Measurements from ENCODE around the gene RNLS.
A peak's percentile ranks its signal among the peaks of the same experiment; 100 is the strongest.

Gene RNLS

DNA sequence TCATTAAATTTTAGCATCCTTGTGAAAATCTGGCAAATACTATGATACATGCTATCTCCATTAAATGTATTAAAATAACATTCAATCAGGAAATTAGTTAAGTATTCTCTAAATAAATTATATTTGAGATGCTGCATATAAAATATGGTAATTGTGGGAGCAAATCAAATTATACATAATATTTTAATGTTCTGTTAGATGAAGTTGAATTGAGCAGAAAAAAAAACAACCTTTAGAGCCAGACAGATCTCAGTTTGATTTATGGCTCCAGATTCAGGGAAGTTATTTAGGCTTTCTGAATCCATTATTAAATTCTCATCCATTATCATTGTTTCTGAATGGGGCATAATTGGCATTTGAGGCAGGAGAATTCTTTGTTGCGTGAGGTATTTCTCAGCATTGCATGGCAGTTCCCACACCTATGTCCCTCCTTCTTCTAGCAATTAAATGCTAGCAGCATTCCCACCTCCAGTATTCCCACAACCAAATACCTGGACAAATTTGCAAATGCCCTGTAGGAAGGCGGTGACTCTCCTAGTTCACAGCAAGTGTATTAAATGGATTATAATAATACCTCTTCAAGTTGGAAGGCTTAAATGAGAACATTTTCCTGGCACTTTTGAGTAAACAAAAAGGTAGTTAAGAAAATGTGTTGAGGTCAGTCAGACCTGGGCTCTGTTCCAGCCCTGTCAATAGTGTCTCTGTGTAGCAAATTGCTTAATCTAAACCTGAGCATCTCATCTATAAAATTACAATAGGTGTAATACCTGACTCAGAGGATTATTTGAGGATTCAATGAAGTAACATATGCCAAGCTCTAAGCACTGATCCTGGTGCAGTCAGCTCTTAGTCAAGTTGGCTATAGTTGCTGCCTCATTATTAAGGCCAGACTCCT, 108.9 kb downstream of the RNLS start:
- no peaks in the 10 kb centered on the region for H3K27me3 ChIP-seq (ENCODE audit: low read depth)

DNA sequence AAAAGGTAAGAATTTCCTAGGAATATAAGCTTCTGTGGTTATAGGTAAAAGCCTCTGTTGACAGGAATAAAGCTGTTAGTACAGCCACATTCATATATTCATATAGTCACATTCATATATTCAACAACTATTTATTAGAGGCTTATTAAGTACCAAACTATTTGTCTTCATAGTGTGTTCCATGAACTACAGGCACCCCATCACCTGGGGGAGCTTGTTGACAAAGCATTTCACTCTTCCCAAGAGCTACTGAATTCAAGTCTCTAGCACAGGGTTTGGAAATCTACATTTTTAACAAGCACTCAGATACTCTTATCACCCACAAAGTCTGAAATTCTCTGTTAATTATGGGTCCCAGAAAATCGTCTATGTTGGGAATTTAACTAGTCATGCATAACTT, 110.6 kb downstream of the RNLS start:
- in situ Hi-C loops (cut with MboI; ENCODE audit: low sequenced_read_pairs) = no loop called here
- no peaks in the 10 kb centered on the region for H3K27me3 ChIP-seq (ENCODE audit: low read depth)
- H3K4me1 ChIP-seq = peaks cover 28% of the 10 kb centered on the region

More for the DNA sequence above, 108.9 kb downstream of the RNLS start:
- in situ Hi-C loops (cut with MboI; ENCODE audit: low sequenced_read_pairs) = no loop called here
- Histone ChIP-seq H3K9me3 (no peaks in the 10 kb centered on the region), H3K4me3 (no peak overlapping the region), H3K4me1 (peaks cover 18% of the 10 kb centered on the region), H3K36me3 (replicated peaks) (no peaks in the 10 kb centered on the region)
- no peak for DNase-seq (ENCODE audit: low spot score in 2 of 2)

DNA sequence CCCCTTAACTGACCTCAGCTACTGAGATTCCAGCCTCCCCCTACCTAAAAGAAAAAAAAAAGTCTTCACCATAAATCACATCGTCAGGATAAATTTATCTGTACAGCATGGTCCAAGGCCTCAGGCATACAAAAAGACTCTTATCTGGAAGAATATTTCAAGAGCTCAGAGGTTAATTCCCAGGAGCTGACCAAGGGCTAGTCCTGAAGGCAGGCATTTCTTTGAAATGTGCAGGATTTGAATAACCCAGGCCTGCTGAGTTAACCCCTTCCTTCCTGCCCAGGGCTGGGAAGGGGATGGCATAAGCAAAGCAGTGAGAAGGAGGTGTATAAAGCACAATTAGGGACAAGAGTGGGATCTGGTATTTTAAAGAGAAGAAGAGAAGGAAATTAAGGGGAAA, 111.2 kb downstream of the RNLS start:
- H3K4me1 ChIP-seq = peaks cover 34% of the 10 kb centered on the region
- H3K36me3 ChIP-seq (replicated peaks) = no peaks in the 10 kb centered on the region
- in situ Hi-C loops (cut with MboI; ENCODE audit: low sequenced_read_pairs) = no loop called here
- DNase-seq (ENCODE audit: low spot score in 2 of 2) = no peak
- no peaks in the 10 kb centered on the region for H3K9me3 ChIP-seq
- no peaks in the 10 kb centered on the region for H3K27me3 ChIP-seq (ENCODE audit: low read depth)
- H3K4me3 ChIP-seq = no peak overlapping the region

More for the DNA sequence above, 110.6 kb downstream of the RNLS start:
- H3K36me3 ChIP-seq (replicated peaks) = no peaks in the 10 kb centered on the region
- H3K4me3 ChIP-seq = no peak overlapping the region
- no peak for DNase-seq (ENCODE audit: low spot score in 2 of 2)
- no peaks in the 10 kb centered on the region for H3K9me3 ChIP-seq

DNA sequence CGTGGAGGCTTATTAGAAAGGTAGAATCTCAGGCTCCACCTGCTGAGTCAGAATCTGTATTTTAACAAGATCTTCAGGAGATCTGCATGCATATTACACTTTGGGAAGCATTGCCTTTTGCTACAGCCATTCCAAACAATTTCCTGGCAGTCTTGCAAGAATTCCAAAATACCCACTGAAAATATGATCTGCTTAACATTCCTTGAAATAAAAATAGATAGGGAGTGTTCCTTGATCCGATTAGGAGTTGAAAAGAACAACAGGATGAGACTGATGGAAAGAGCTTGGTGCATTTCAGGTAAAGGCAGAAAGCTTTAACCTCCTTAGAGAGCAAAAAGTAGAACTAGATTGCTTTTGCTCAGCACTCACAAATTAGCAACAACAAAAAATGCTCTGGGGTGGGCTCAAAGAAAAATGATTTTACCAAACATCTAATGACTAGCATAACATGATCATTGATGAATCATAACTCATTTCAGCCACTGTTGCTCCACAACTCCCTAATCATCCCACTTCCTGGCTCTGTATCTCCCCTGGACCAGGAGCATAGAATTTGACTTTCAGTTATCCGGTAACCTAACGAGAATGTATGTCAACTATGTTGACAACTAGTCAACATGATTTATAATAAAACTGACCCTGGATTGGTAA, 115.2 kb downstream of the RNLS start:
- in situ Hi-C loops (cut with MboI; ENCODE audit: low sequenced_read_pairs) = no loop called here

DNA sequence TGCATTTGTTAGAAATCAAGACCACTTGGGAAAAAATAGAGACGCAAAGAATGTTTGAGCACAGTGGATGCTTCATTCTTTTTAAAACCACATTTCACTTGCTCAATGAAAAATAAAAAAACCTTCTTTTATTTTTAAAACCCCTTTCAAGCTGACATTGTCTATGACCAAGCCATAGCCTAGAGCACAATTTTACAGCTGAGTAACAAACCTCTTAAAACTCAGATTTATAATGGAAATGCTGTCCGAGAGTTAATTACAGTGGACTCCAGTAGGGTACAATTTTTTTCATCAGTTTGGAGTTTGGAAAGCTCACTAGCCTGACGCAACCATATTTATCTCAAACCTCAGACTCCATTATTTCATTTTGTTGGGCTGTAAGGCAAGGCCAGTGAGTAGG, 116.3 kb downstream of the RNLS start:
- in situ Hi-C loops (cut with MboI; ENCODE audit: low sequenced_read_pairs) = no loop called here
- Histone ChIP-seq H3K9me3 (no peaks in the 10 kb centered on the region), H3K4me3 (no peak overlapping the region), H3K27me3 (ENCODE audit: low read depth) (no peaks in the 10 kb centered on the region), H3K36me3 (replicated peaks) (no peaks in the 10 kb centered on the region), H3K4me1 (peaks cover 30% of the 10 kb centered on the region)
- DNase-seq (ENCODE audit: low spot score in 2 of 2) = peak; percentile 48 to 97

More for the DNA sequence above, 115.2 kb downstream of the RNLS start:
- H3K9me3 ChIP-seq = no peaks in the 10 kb centered on the region
- peak in 1 of 2 experiments; percentile 19 for DNase-seq (ENCODE audit: low spot score in 2 of 2)
- no peaks in the 10 kb centered on the region for H3K27me3 ChIP-seq (ENCODE audit: low read depth)
- no peaks in the 10 kb centered on the region for H3K36me3 ChIP-seq (replicated peaks)
- peaks cover 30% of the 10 kb centered on the region for H3K4me1 ChIP-seq
- H3K4me3 ChIP-seq = no peak overlapping the region

DNA sequence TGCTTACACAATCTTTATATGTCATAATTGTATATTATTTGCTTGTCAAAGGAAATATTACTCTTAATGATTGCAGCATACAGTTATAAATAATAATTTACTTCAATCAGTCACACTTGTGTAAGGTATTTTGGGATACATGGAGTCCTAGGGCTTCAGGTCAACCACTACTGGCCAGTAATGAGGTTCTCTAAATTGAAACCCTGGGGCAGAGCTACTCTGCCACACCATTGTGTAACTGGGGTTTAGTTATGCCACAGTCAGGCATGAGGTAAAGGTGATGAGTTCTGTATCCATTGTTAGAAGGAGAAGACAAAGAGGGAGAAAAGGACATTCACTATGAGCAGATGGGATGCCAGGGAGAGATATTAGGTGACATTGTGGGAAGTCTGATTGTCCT, 117.4 kb downstream of the RNLS start:
- H3K4me3 ChIP-seq = no peak overlapping the region
- H3K27me3 ChIP-seq (ENCODE audit: low read depth) = no peaks in the 10 kb centered on the region
- no peaks in the 10 kb centered on the region for H3K36me3 ChIP-seq (replicated peaks)
- H3K4me1 ChIP-seq = peaks cover 30% of the 10 kb centered on the region
- in situ Hi-C loops (cut with MboI; ENCODE audit: low sequenced_read_pairs) = no loop called here
- H3K9me3 ChIP-seq = no peaks in the 10 kb centered on the region
- no peak for DNase-seq (ENCODE audit: low spot score in 2 of 2)

DNA sequence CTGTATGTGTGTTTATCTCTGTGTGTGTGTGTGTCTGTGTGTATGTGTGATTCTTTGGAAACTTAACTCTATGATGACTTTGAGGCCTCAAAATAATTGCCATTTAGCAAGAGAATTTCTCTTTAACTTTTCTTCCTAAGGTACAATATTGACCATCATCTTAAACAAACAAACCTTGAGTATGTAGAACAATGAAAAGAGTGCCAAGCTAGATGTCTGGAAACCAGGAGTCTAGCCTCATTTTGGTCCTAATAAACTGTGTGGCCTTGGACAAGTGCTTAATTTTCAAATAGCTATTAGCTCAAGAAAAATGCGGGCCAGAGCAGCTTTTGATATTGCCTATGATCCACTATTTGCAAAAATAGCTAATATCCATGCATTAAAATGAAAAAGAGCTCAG, 119.3 kb downstream of the RNLS start:
- no peak for DNase-seq (ENCODE audit: low spot score in 2 of 2)
- in situ Hi-C loops (cut with MboI; ENCODE audit: low sequenced_read_pairs) = no loop called here

DNA sequence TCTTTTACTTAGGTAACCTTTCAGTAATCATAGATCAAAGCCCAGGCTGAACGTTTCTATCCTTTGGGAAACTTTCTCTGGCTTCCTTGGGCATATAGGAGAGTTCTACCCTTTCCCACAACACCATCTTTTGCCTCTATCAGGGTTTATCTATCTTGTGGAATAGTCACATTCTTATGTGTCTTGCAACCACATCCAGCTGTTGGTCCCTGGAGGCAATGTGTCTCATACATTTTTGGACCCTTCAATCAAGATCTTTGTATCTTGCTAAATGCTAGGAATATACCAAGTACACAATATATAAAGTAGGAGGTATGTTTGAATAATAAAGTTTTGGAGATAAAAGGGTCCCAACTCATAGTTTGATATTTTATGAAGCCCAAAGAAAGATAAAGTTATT, 121.7 kb downstream of the RNLS start:
- in situ Hi-C loops (cut with MboI; ENCODE audit: low sequenced_read_pairs) = no loop called here

More for the DNA sequence above, 119.3 kb downstream of the RNLS start:
- peaks cover 30% of the 10 kb centered on the region for H3K4me1 ChIP-seq
- H3K36me3 ChIP-seq (replicated peaks) = no peaks in the 10 kb centered on the region
- H3K4me3 ChIP-seq = no peak overlapping the region
- H3K27me3 ChIP-seq (ENCODE audit: low read depth) = no peaks in the 10 kb centered on the region
- H3K9me3 ChIP-seq = no peaks in the 10 kb centered on the region

DNA sequence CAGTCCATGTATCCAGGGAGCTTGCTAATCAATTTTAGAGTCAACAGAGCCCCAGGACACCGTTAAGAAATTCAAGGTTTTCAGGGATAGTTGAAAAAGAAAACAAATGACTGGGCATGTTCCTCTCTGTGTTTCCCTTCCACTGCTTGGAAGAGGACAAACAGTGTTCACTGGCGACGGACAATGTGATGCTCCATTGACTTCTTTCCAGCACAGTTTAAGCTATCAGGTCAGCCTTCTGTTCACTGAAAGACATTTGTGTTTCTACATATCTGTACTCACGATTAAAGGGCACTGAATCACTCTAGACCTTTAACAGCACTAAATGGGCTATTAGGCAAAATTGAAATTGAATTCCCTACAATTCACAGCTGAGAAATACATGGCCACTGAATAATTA, 123.6 kb downstream of the RNLS start:
- Histone ChIP-seq H3K4me1 (no peaks in the 10 kb centered on the region), H3K27me3 (ENCODE audit: low read depth) (no peaks in the 10 kb centered on the region), H3K36me3 (replicated peaks) (no peaks in the 10 kb centered on the region), H3K4me3 (no peak overlapping the region), H3K9me3 (no peaks in the 10 kb centered on the region)
- no peak for DNase-seq (ENCODE audit: low spot score in 2 of 2)
- in situ Hi-C loops (cut with MboI; ENCODE audit: low sequenced_read_pairs) = no loop called here

More for the DNA sequence above, 121.7 kb downstream of the RNLS start:
- H3K4me1 ChIP-seq = peaks cover 12% of the 10 kb centered on the region
- H3K4me3 ChIP-seq = no peak overlapping the region
- H3K27me3 ChIP-seq (ENCODE audit: low read depth) = no peaks in the 10 kb centered on the region
- no peaks in the 10 kb centered on the region for H3K36me3 ChIP-seq (replicated peaks)
- H3K9me3 ChIP-seq = no peaks in the 10 kb centered on the region
- no peak for DNase-seq (ENCODE audit: low spot score in 2 of 2)

DNA sequence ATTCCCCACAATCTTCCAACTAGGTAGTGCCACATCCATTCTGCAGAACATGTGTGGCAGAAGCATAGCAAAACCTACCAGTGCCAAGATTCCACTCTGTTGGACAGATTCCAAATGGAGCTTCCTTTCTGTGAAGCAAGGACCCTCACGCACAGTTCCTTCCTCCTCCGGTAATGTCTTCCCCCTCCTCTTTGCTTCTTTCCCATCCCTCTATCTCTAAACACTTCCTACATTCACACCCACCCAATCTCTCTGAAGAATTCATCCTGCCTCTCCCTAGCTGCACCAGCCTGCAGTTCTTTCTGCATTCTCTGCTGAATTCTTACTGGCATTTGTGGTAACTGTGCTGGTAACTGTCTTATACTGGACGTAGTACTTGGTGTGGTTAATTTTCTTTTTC, 124.9 kb downstream of the RNLS start:
- Histone ChIP-seq H3K36me3 (replicated peaks) (no peaks in the 10 kb centered on the region), H3K27me3 (ENCODE audit: low read depth) (no peaks in the 10 kb centered on the region), H3K4me3 (no peak overlapping the region), H3K4me1 (no peaks in the 10 kb centered on the region), H3K9me3 (no peaks in the 10 kb centered on the region)
- in situ Hi-C loops (cut with MboI; ENCODE audit: low sequenced_read_pairs) = no loop called here
- no peak for DNase-seq (ENCODE audit: low spot score in 2 of 2)

DNA sequence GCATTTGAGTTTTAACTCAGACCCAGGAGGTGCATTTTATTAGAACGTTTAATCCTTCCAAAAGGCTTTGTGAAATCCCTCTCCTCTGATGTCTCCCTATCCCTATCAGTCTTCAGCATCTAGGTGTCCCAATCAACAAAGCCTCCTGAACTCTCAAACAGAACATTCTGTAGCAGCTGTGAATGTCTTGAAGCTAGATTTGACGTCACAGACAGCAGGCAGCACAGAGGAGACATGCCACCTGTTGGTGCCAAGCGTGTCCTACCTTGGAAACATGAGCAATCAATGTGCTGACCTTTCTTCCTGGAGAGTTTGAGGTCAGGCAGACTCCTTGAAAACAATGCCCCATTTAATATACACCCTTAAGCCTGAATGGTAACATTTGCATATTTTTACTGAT, 125.5 kb downstream of the RNLS start:
- Histone ChIP-seq H3K4me1 (no peaks in the 10 kb centered on the region), H3K27me3 (ENCODE audit: low read depth) (no peaks in the 10 kb centered on the region), H3K4me3 (no peak overlapping the region), H3K9me3 (no peaks in the 10 kb centered on the region), H3K36me3 (replicated peaks) (no peaks in the 10 kb centered on the region)
- no peak for DNase-seq (ENCODE audit: low spot score in 2 of 2)
- in situ Hi-C loops (cut with MboI; ENCODE audit: low sequenced_read_pairs) = no loop called here

DNA sequence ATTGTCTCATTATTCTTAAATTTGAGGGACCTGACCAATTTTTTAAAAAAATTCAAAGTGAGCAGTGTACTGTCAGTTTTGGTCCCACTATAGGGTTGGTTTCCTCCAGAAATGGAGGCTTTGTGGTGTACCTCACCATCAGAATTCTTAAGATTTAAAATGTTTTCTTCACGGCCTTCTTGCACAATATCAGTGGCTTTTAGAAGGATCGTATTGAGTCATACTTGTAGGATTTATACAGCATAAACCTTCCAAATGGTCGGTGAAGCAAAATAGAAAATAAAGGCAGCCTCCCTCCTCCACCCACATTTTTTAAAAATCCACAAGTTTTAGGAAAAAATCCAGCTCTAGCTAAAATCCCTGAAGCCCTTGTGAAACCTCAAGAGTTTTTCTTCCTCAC, 126.4 kb downstream of the RNLS start:
- no peak overlapping the region for H3K4me3 ChIP-seq
- no peaks in the 10 kb centered on the region for H3K27me3 ChIP-seq (ENCODE audit: low read depth)
- in situ Hi-C loops (cut with MboI; ENCODE audit: low sequenced_read_pairs) = no loop called here
- no peak for DNase-seq (ENCODE audit: low spot score in 2 of 2)
- no peaks in the 10 kb centered on the region for H3K9me3 ChIP-seq
- no peaks in the 10 kb centered on the region for H3K36me3 ChIP-seq (replicated peaks)
- H3K4me1 ChIP-seq = no peaks in the 10 kb centered on the region

DNA sequence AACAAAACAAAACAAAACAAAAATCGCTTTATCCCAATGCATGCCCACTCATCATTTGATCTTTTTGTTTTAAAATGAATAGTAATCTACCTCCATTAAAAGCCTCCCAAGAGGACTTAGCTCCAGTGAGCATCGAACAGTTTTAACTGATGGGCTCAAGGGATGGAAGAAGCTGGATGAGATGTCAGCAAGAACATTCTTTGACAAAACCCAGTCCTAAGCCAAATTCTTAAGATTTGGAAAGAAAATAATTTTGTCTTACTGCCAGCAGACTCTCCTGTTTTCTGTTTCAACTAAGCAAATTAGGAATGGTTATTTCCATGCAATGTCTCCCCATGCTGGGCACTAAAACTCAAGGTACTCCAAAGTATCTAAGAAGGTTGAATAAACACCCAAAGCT, 127.3 kb downstream of the RNLS start:
- in situ Hi-C loops (cut with MboI; ENCODE audit: low sequenced_read_pairs) = no loop called here
- no peak overlapping the region for H3K4me3 ChIP-seq
- no peaks in the 10 kb centered on the region for H3K4me1 ChIP-seq
- no peak for DNase-seq (ENCODE audit: low spot score in 2 of 2)
- H3K9me3 ChIP-seq = no peaks in the 10 kb centered on the region
- H3K36me3 ChIP-seq (replicated peaks) = no peaks in the 10 kb centered on the region
- H3K27me3 ChIP-seq (ENCODE audit: low read depth) = no peaks in the 10 kb centered on the region

DNA sequence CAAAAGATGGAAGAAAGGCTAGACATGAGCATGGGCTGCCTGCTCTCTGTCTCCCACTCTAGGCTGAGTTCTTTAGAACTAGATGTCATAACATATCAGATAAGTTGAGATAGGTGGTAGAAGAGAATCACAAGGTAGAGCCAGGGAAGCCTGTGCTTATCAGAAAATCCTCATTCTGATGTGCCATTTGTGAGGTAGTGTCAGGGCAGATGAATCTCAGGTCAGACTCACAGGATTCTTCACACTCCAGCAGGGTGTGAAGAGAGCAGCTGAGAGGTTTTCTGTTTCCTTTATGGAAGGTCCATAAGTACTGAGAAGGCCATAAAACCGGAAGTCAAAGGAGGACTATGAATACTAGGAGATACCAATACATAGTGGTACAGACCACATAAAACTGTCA, 132.9 kb downstream of the RNLS start:
- H3K9me3 ChIP-seq = no peaks in the 10 kb centered on the region
- no peaks in the 10 kb centered on the region for H3K4me1 ChIP-seq
- DNase-seq (ENCODE audit: low spot score in 2 of 2) = no peak
- no peaks in the 10 kb centered on the region for H3K27me3 ChIP-seq (ENCODE audit: low read depth)
- no peak overlapping the region for H3K4me3 ChIP-seq
- H3K36me3 ChIP-seq (replicated peaks) = no peaks in the 10 kb centered on the region
- in situ Hi-C loops (cut with MboI; ENCODE audit: low sequenced_read_pairs) = no loop called here
